ENCODE data around the gene LIN28A. TPM values are rescaled to one million over a fixed set of nuclear protein-coding genes. Genes with fewer than 3 reads are reported as not detected.
"Not testable (repeated sequence)": the region's sequence is repeated elsewhere in the genome, so short reads cannot be mapped to it uniquely, and the experiment has no call there.

LIN28A gene
- total RNA-seq, 2 donors from 2014 or later, result not detected

DNA sequence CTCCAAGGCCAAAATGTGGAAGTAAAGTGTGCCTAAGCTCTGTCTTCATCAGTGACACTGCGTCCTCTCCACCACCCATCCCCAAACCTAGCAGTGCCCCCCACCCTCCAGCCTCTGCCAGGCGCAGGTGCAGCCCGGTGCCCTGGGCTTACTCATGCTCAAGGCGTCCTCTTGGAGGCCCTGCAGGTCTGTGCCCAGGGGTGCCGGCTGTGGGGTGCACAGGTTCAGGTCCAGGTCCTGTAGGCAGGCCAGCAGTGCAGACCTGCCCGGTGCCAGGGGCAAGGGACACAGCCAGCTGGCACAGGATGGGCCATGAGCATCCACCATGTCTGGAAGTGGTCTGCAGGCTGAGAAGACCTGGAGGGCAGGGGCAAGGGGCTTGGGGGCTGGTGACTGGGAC lies 43.2 kb upstream of the LIN28A start:
- H3K27me3 ChIP-seq (replicated peaks; ENCODE audit: insufficient read depth), result peaks cover 3% of the 10 kb centered on the region

DNA sequence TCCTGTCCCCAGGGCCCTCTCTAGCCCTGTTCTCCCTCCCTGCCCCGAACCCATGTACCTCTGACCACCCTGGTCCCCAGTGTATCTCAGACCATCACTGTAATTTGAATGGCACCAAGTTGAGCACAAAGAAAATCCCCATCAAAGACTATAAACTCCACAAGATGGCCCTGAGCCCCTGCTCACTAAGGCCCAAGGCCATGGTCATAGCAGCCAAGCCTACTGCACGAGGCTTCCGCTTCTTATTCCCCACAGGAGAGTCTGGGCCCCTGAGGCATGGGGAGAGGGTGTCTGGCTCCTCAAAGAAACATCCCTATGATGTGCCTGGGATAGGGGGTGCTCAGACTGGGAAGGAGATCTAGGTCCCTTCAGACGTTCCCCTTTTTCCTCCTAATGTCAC lies 42.6 kb upstream of the LIN28A start:
- H3K4me3 ChIP-seq, result no peak overlapping the region
- H3K9me3 ChIP-seq, result no peaks in the 10 kb centered on the region
- no peak overlapping the region for H3K27ac ChIP-seq
- DNase-seq (ENCODE audit: low spot score) (no peak), ATAC-seq (ENCODE audit: insufficient number of reproducible peaks, low FRiP score, low read depth) (no peak)
- peaks cover 3% of the 10 kb centered on the region for H3K27me3 ChIP-seq (replicated peaks; ENCODE audit: insufficient read depth)
- H3K36me3 ChIP-seq, result no peaks in the 10 kb centered on the region
- TF ChIP-seq, protein P1, sequence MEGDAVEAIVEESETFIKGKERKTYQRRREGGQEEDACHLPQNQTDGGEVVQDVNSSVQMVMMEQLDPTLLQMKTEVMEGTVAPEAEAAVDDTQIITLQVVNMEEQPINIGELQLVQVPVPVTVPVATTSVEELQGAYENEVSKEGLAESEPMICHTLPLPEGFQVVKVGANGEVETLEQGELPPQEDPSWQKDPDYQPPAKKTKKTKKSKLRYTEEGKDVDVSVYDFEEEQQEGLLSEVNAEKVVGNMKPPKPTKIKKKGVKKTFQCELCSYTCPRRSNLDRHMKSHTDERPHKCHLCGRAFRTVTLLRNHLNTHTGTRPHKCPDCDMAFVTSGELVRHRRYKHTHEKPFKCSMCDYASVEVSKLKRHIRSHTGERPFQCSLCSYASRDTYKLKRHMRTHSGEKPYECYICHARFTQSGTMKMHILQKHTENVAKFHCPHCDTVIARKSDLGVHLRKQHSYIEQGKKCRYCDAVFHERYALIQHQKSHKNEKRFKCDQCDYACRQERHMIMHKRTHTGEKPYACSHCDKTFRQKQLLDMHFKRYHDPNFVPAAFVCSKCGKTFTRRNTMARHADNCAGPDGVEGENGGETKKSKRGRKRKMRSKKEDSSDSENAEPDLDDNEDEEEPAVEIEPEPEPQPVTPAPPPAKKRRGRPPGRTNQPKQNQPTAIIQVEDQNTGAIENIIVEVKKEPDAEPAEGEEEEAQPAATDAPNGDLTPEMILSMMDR (IDR thresholded peaks at IDR 0.05), result no peak
- no peaks in the 10 kb centered on the region for H3K4me1 ChIP-seq (ENCODE audit: control insufficient read depth in 1 of 2, low read depth in 2 of 2)

More for the DNA sequence above, 43.2 kb upstream of the LIN28A start:
- Histone ChIP-seq H3K36me3 (no peaks in the 10 kb centered on the region), H3K27ac (no peak overlapping the region), H3K4me1 (ENCODE audit: control insufficient read depth in 1 of 2, low read depth in 2 of 2) (no peaks in the 10 kb centered on the region), H3K9me3 (no peaks in the 10 kb centered on the region), H3K4me3 (no peak overlapping the region)
- no peak for DNase-seq (ENCODE audit: low spot score)
- TF ChIP-seq, protein P1 (IDR thresholded peaks at IDR 0.05), result no peak
- ATAC-seq (ENCODE audit: insufficient number of reproducible peaks, low FRiP score, low read depth), result no peak

DNA sequence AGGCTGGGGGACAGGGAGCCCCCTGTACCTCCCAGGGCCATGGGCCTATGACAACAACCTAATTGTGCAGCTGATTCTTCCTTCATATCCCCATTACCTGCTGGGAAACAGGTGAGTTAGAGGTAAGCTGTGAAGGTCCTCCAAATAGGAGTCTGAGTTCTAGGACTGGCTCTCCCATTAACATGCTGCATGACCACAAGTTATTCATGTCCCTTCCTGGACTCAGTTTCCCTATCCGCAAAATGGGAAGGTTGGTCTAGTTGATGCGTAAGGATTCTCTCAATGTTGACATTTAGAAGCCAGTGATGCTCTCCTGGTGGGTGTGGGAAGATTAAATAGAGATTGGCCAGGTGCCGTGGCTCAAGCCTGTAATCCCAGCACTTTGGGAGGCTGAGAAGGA lies 42.1 kb upstream of the LIN28A start:
- Histone ChIP-seq H3K9me3 (no peaks in the 10 kb centered on the region), H3K27ac (no peak overlapping the region), H3K36me3 (no peaks in the 10 kb centered on the region), H3K27me3 (replicated peaks; ENCODE audit: insufficient read depth) (peaks cover 3% of the 10 kb centered on the region), H3K4me1 (ENCODE audit: control insufficient read depth in 1 of 2, low read depth in 2 of 2) (no peaks in the 10 kb centered on the region), H3K4me3 (no peak overlapping the region)
- TF ChIP-seq, protein P1 (IDR thresholded peaks at IDR 0.05), result no peak
- DNase-seq (ENCODE audit: low spot score) (no peak), ATAC-seq (ENCODE audit: insufficient number of reproducible peaks, low FRiP score, low read depth) (no peak)

DNA sequence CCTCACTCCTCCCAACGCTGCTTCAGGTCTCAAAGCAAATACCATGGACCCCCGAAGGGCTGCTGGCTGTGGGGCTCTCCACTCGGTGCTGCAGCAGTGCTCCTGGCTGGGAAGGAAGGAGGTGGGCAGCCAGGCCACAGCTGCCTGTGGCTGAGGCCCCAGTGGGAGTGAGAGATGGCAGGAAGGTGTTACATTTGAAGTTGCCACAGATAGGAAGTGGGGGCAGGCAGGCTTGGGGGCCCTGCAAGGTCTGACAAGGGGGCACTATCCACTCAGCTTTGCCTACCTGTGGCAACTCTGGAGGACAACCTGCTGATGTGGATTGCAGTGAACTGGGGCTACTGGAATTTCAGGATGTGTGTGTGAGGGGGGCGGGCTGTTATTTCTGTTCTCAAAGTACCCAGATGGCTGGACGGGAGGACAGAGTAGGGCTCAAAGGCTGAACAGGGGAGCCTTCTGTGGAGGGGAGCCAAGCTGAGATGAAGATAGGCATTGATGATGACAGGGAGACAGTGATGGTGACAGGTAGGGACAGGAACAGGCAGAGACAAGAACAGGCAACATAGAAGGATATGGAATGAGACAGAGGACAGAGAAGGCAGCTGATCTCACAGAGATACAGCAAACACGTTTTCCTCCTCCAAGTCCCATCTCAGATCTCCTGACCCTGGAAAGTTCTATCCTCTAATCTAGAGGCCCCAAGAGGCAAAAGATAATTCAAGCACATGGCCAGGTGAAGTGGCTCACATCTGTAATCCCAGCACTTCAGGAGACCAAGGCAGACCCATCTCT lies 39.8 kb upstream of the LIN28A start:
- no peak overlapping the region for H3K4me3 ChIP-seq
- no peak overlapping the region for H3K27ac ChIP-seq
- DNase-seq (ENCODE audit: low spot score) (no peak), ATAC-seq (ENCODE audit: insufficient number of reproducible peaks, low FRiP score, low read depth) (no peak)
- H3K36me3 ChIP-seq, result no peaks in the 10 kb centered on the region
- H3K4me1 ChIP-seq (ENCODE audit: control insufficient read depth in 1 of 2, low read depth in 2 of 2), result no peaks in the 10 kb centered on the region
- peaks cover 3% of the 10 kb centered on the region for H3K27me3 ChIP-seq (replicated peaks; ENCODE audit: insufficient read depth)
- no peaks in the 10 kb centered on the region for H3K9me3 ChIP-seq
- TF ChIP-seq, protein P1 (IDR thresholded peaks at IDR 0.05), result no peak

DNA sequence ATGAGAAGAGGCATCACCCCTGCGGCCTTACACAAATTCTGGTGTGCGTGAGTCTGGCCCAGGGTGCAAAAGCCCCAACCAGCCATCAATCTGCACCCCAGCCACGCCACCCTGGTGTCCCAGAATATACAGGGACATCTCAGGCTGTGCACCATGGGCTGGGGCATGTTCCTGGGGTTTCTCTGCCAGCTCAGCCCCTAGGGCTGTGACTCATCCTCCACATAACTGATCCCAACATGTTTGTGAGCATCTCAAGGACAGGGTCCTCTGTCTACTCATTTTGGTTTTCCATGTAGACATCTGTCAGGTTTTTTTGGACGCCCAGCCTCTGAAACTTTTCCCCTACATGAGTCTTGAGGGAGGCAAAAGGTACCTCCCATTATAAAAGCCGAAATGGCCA lies 38.6 kb upstream of the LIN28A start:
- peaks cover 3% of the 10 kb centered on the region for H3K27me3 ChIP-seq (replicated peaks; ENCODE audit: insufficient read depth)

DNA sequence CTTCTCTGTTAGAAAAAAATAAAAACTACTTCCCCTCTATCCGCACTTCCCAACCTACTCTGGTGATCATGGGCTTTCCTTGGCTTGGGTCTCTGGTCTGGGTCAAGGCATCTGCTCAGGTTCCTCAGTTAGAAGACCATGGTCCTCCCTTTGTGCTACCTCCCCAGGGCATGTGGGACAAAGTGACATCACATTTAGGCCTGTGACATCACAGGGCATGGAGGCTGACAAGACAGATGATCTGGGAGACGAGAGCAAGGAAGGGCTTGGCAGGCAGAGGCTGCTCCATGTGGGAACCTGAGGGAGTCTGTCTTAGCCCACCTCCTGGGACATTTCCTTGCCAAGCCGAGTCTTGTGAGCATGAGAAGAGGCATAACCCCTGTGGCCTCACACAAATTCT lies 38.0 kb upstream of the LIN28A start, which contains the start of gene ZNF683:
Gene ZNF683 (minus strand): TSS at position 140 of the 400 bp plus-strand sequence. CDS start 4,179 bp downstream, outside the sequence.
- not testable (repeated sequence) for H3K36me3 ChIP-seq; H3K4me3 ChIP-seq; H3K27me3 ChIP-seq (replicated peaks; ENCODE audit: insufficient read depth); DNase-seq (ENCODE audit: low spot score); ATAC-seq (ENCODE audit: insufficient number of reproducible peaks, low FRiP score, low read depth); H3K27ac ChIP-seq; H3K9me3 ChIP-seq; H3K4me1 ChIP-seq (ENCODE audit: control insufficient read depth in 1 of 2, low read depth in 2 of 2)

More for the DNA sequence above, 38.6 kb upstream of the LIN28A start:
- Histone ChIP-seq H3K4me1 (ENCODE audit: control insufficient read depth in 1 of 2, low read depth in 2 of 2) (no peaks in the 10 kb centered on the region), H3K36me3 (no peaks in the 10 kb centered on the region), H3K9me3 (no peaks in the 10 kb centered on the region), H3K27ac (no peak overlapping the region), H3K4me3 (no peak overlapping the region)
- no peak for DNase-seq (ENCODE audit: low spot score)
- TF ChIP-seq, protein P1 (IDR thresholded peaks at IDR 0.05), result no peak
- ATAC-seq (ENCODE audit: insufficient number of reproducible peaks, low FRiP score, low read depth), result no peak
